Mesenchymal stem cell (in vitro differentiated cells and primary cell): ENCODE measurements around the gene CPT2.

Experiments used
- DNase-seq: peaks from one replicate; pipeline ENCODE4 v3.0.0-alpha.2; 2013
- H2AFZ ChIP-seq: one replicate; pipeline ENCODE4 v1.6.1; 2013; ENCODE audit warnings: low read depth, mild to moderate bottlenecking, control low read depth, inconsistent platforms, low read length, moderate library complexity
- H2AK5ac ChIP-seq: 2 replicates; pipeline ENCODE4 v1.6.1; 2013; ENCODE audit warnings: low read length, moderate library complexity, mild to moderate bottlenecking, inconsistent platforms; ENCODE audit not compliant: severe bottlenecking
- H2BK120ac ChIP-seq: one replicate; pipeline ENCODE4 v1.6.1; 2013; ENCODE audit warnings: low read depth, mild to moderate bottlenecking, inconsistent platforms, low read length, moderate library complexity
- H2BK12ac ChIP-seq, 2 experiments: one replicate each; pipeline ENCODE4 v1.6.1; 2013; ENCODE audit warnings: inconsistent platforms in 2 of 2, low read length in 2 of 2, mild to moderate bottlenecking in 2 of 2, moderate library complexity in 2 of 2, control low read depth in 1 of 2
- H2BK15ac ChIP-seq: one replicate; pipeline ENCODE4 v1.6.1; 2013; ENCODE audit warnings: mild to moderate bottlenecking, low read depth, inconsistent platforms; ENCODE audit not compliant: poor library complexity, severe bottlenecking
- H2BK5ac ChIP-seq: 2 replicates; pipeline ENCODE4 v1.6.1; 2013; ENCODE audit warnings: low read depth, mild to moderate bottlenecking, low read length, control low read depth, inconsistent platforms; ENCODE audit not compliant: poor library complexity, severe bottlenecking
- H3K14ac ChIP-seq, 2 experiments: one replicate each; pipeline ENCODE4 v1.6.1; 2013; ENCODE audit warnings: inconsistent platforms in 2 of 2, low read length in 2 of 2, control low read depth in 1 of 2, mild to moderate bottlenecking in 1 of 2, moderate library complexity in 1 of 2
- H3K18ac ChIP-seq, 2 experiments: one replicate each; pipeline ENCODE4 v1.6.1; 2013; ENCODE audit warnings: inconsistent platforms in 2 of 2, low read length in 2 of 2, control low read depth in 1 of 2, low read depth in 1 of 2, mild to moderate bottlenecking in 1 of 2
- H3K23ac ChIP-seq, 2 experiments: one replicate each; pipeline ENCODE4 v1.6.1; 2013; ENCODE audit warnings: inconsistent platforms in 2 of 2, low read length in 2 of 2, mild to moderate bottlenecking in 2 of 2, moderate library complexity in 2 of 2, control low read depth in 1 of 2
- H3K27ac ChIP-seq: 2 replicates; pipeline ENCODE4 v1.5.1; 2013; ENCODE audit warnings: mild to moderate bottlenecking, moderate library complexity, low read length, control low read depth, inconsistent platforms; ENCODE audit not compliant: poor library complexity, severe bottlenecking
- H3K27me3 ChIP-seq, 2 experiments: 2 replicates each; pipeline versions ENCODE4 v1.6.1 to v1.7.0; 2013; ENCODE audit warnings: low read length in 2 of 2, mild to moderate bottlenecking in 2 of 2, moderate library complexity in 2 of 2, control low read depth in 1 of 2, inconsistent platforms in 1 of 2; ENCODE audit not compliant: control insufficient read depth in 1 of 2, insufficient read depth in 1 of 2
- H3K36me3 ChIP-seq, 2 experiments: 2 replicates each; pipeline versions ENCODE4 v1.6.1 to v1.7.0; 2013; ENCODE audit warnings: low read length in 2 of 2, control low read depth in 1 of 2, inconsistent platforms in 1 of 2, low read depth in 1 of 2, mild to moderate bottlenecking in 1 of 2; ENCODE audit not compliant: insufficient read depth in 2 of 2, control insufficient read depth in 1 of 2
- H3K4ac ChIP-seq, 2 experiments: one replicate each; pipeline ENCODE4 v1.6.1; 2013; ENCODE audit warnings: inconsistent platforms in 2 of 2, low read length in 2 of 2, mild to moderate bottlenecking in 2 of 2, moderate library complexity in 2 of 2, control low read depth in 1 of 2, low read depth in 1 of 2
- H3K4me1 ChIP-seq: 2 replicates; pipeline ENCODE4 v1.6.1; 2013; ENCODE audit warnings: low read depth, low read length, control low read depth; ENCODE audit not compliant: control insufficient read depth, insufficient read depth
- H3K4me2 ChIP-seq: 2 replicates; pipeline ENCODE4 v1.6.1; 2013; ENCODE audit warnings: low read length, mild to moderate bottlenecking, inconsistent platforms; ENCODE audit not compliant: poor library complexity, severe bottlenecking
- H3K4me3 ChIP-seq, 2 experiments: 2 replicates each; pipeline versions ENCODE4 v1.5.1 to v1.7.0; 2013; ENCODE audit warnings: low read length in 2 of 2, mild to moderate bottlenecking in 2 of 2, control low read depth in 1 of 2, low read depth in 1 of 2; ENCODE audit not compliant: insufficient read depth in 1 of 2
- H3K79me1 ChIP-seq: replicated peaks from 2 replicates; pipeline ENCODE4 v1.6.1; 2013; ENCODE audit warnings: mild to moderate bottlenecking, control low read depth, low read length, inconsistent platforms; ENCODE audit not compliant: poor library complexity, severe bottlenecking
- H3K9ac ChIP-seq: 2 replicates; pipeline ENCODE4 v1.7.0; 2013; ENCODE audit warnings: mild to moderate bottlenecking, low read length, moderate library complexity
- H3K9me3 ChIP-seq: 2 replicates; pipeline ENCODE4 v1.7.0; 2013; ENCODE audit warnings: mild to moderate bottlenecking, low read length; ENCODE audit not compliant: control insufficient read depth
- H4K8ac ChIP-seq: one replicate; pipeline ENCODE4 v1.6.1; 2013; ENCODE audit warnings: inconsistent platforms, mild to moderate bottlenecking, low read length, moderate library complexity
- H4K91ac ChIP-seq: one replicate; pipeline ENCODE4 v1.6.1; 2013; ENCODE audit warnings: mild to moderate bottlenecking, low read length, inconsistent platforms
- WGBS: methylation state at CpG from one replicate; pipeline ENCODE4 v1.1.7; 2013; ENCODE audit warnings: mixed read lengths; 5-methylcytosine and 5-hydroxymethylcytosine counted together

The CPT2 gene

GRCh38 chr1:53214376-53214940 is 17.8 kb downstream of the CPT2 start:
- H3K23ac ChIP-seq, result no peak overlapping the region
- no peak overlapping the region for H2BK15ac ChIP-seq
- no peak overlapping the region for H3K9ac ChIP-seq
- no peaks in the 10 kb centered on the region for H3K9me3 ChIP-seq
- no peak overlapping the region for H3K27ac ChIP-seq
- no peak overlapping the region for H3K4ac ChIP-seq
- H2BK120ac ChIP-seq, result no peak overlapping the region
- H3K4me1 ChIP-seq, result peaks cover 2% of the 10 kb centered on the region
- H3K18ac ChIP-seq, result no peak overlapping the region
- H3K4me3 ChIP-seq, result no peak overlapping the region
- peaks cover 28% of the 10 kb centered on the region for H3K79me1 ChIP-seq
- peaks cover 38 to 90% of the 10 kb centered on the region in 2 experiments for H3K36me3 ChIP-seq
- H4K91ac ChIP-seq, result no peak overlapping the region
- no peak overlapping the region for H2AFZ ChIP-seq
- no peak overlapping the region for H2BK12ac ChIP-seq
- H2AK5ac ChIP-seq, result no peak overlapping the region
- no peak for DNase-seq
- WGBS, result 95% methylated on average over 5 of the region's 5 CpGs
- H2BK5ac ChIP-seq, result no peak overlapping the region
- no peak overlapping the region for H4K8ac ChIP-seq
- H3K4me2 ChIP-seq, result no peak overlapping the region
- H3K27me3 ChIP-seq, result no peaks in the 10 kb centered on the region
- H3K14ac ChIP-seq, result no peak overlapping the region

- Histone ChIP-seq H2AK5ac (no peak overlapping the region), H3K36me3 (peaks cover 16 to 56% of the 10 kb centered on the region in 2 experiments), H4K8ac (no peak overlapping the region), H3K4me2 (no peak overlapping the region), H3K4me3 (no peak overlapping the region), H3K27ac (no peak overlapping the region), H3K18ac (no peak overlapping the region), H3K23ac (no peak overlapping the region), H3K27me3 (no peaks in the 10 kb centered on the region), H2BK120ac (no peak overlapping the region), H2AFZ (no peak overlapping the region), H2BK15ac (no peak overlapping the region), H3K9ac (peak overlapping the region; percentile 96), H4K91ac (no peak overlapping the region), H3K9me3 (no peaks in the 10 kb centered on the region), H3K14ac (no peak overlapping the region), H3K4me1 (peaks cover 6% of the 10 kb centered on the region), H3K79me1 (peaks cover 24% of the 10 kb centered on the region), H3K4ac (no peak overlapping the region), H2BK12ac (no peak overlapping the region), H2BK5ac (no peak overlapping the region)
- WGBS, result 92% methylated on average over 7 of the region's 7 CpGs
- DNase-seq, result no peak
These were observed 21.6 kb downstream of the CPT2 start for GRCh38 chr1:53218201-53218600.

- H3K4me2 ChIP-seq, result peak overlapping the region; percentile 85
- peaks cover 22% of the 10 kb centered on the region for H3K79me1 ChIP-seq
- no peak overlapping the region for H2BK12ac ChIP-seq
- peaks cover 6% of the 10 kb centered on the region for H3K4me1 ChIP-seq
- H3K27me3 ChIP-seq, result no peaks in the 10 kb centered on the region
- no peak overlapping the region for H4K8ac ChIP-seq
- no peak overlapping the region for H3K23ac ChIP-seq
- peak overlapping the region in 1 of 2 experiments; percentile 69 for H3K4ac ChIP-seq
- H2BK5ac ChIP-seq, result no peak overlapping the region
- no peak overlapping the region for H2BK15ac ChIP-seq
- peak overlapping the region; percentile 96 for H3K9ac ChIP-seq
- no peak overlapping the region for H2BK120ac ChIP-seq
- H3K9me3 ChIP-seq, result no peaks in the 10 kb centered on the region
- H3K4me3 ChIP-seq, result peak overlapping the region in 1 of 2 experiments; percentile 92
- no peak for DNase-seq
- no peak overlapping the region for H4K91ac ChIP-seq
- no peak overlapping the region for H3K14ac ChIP-seq
- no peak overlapping the region for H3K18ac ChIP-seq
- H3K27ac ChIP-seq, result peak overlapping the region; percentile 98
- WGBS, result 52% methylated on average over 8 of the region's 8 CpGs
- peak overlapping the region; percentile 36 for H2AK5ac ChIP-seq
- peaks cover 7 to 41% of the 10 kb centered on the region in 2 experiments for H3K36me3 ChIP-seq
- H2AFZ ChIP-seq, result no peak overlapping the region
These were observed 23.1 kb downstream of the CPT2 start for GRCh38 chr1:53219711-53220110.

- H3K27ac ChIP-seq, result peak within 1 kb of the TSS; percentile 98
- H3K4me3 ChIP-seq, result peak within 1 kb of the TSS; percentile 92 to 95
- H2BK15ac ChIP-seq, result peak within 1 kb of the TSS; percentile 99
- H2BK5ac ChIP-seq, result peak within 1 kb of the TSS; percentile 95
- peak; percentile 92 for DNase-seq
- peaks cover 22% of the 10 kb centered on the region for H3K79me1 ChIP-seq
- H3K27me3 ChIP-seq, result no peaks in the 10 kb centered on the region
- peak within 1 kb of the TSS; percentile 95 for H2AFZ ChIP-seq
- peak within 1 kb of the TSS; percentile 52 to 79 for H2BK12ac ChIP-seq
- H3K4me1 ChIP-seq, result peaks cover 6% of the 10 kb centered on the region
- H3K4ac ChIP-seq, result peak within 1 kb of the TSS; percentile 69 to 73
- H4K91ac ChIP-seq, result peak within 1 kb of the TSS; percentile 99
- peak within 1 kb of the TSS in 1 of 2 experiments; percentile 99 for H3K14ac ChIP-seq
- H4K8ac ChIP-seq, result peak within 1 kb of the TSS; percentile 100
- peak within 1 kb of the TSS; percentile 100 for H3K18ac ChIP-seq
- peak within 1 kb of the TSS in 1 of 2 experiments; percentile 81 for H3K23ac ChIP-seq
- H3K9ac ChIP-seq, result peak within 1 kb of the TSS; percentile 96
- H3K9me3 ChIP-seq, result no peaks in the 10 kb centered on the region
- WGBS, result 1% methylated on average over 56 of the region's 61 CpGs
- peak within 1 kb of the TSS; percentile 82 for H2BK120ac ChIP-seq
- H3K4me2 ChIP-seq, result peak within 1 kb of the TSS; percentile 85
- peak within 1 kb of the TSS; percentile 43 for H2AK5ac ChIP-seq
- peaks cover 7 to 35% of the 10 kb centered on the region in 2 experiments for H3K36me3 ChIP-seq
These were observed 23.7 kb downstream of the CPT2 start, which contains the start of gene CZIB for GRCh38 chr1:53220171-53220961. Gene CZIB, minus strand, starts transcription at chr1:53220634. Its CDS starts 59 bp downstream, at chr1:53220575.
